EL (cell line): ENCODE data around the gene CHRM1.
"Not testable (repeated sequence)": the region's sequence is repeated elsewhere in the genome, so short reads cannot be mapped to it uniquely, and the experiment has no call there.

Source experiments
- DNase-seq: peaks from one replicate; pipeline ENCODE4 v3.0.0-alpha.2; 2016

Gene CHRM1

DNA sequence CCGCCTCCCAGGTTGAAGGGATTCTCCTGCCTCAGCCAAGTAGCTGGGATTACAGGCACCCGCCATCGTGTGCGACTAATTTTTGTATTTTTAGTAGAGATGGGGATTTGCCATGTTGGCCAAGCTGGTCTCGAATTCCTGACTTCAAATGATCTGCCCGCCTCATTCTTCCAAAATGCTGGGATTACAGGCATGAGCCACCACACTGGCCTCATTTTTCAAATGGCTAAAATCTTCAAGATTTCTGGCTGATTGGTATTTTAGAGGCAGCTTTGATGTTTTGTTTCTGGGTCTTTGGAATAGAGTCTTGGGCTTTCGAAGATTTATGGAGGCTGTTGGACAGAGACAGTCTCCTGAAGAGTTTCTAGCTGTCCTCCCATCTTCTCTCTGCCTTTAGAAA, 46.3 kb downstream of the CHRM1 start:
- DNase-seq, result no peak

DNA sequence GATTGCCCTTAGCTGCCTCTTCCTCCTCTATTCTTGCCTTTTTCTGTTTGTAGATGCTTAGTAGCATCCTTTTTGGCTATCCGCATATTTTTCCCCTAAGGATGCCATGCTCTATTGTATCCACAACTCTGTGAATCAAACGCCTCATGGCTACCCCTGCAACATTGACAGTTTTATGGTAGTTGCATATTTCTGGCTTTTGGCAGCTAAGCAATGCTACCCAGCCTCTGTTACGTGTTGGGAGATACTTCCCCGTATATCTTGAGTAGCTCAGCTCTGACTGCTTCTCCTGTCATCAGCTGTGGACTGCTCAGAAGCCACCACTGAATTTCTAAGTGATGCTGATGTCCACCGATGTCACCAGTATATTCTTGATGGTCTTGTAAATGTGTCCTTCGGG, 55.5 kb downstream of the CHRM1 start:
- no peak for DNase-seq

GRCh38 chr11:62863687-62864335, 57.4 kb downstream of the CHRM1 start:
- no peak for DNase-seq

- not testable (repeated sequence) for DNase-seq
Observed at GRCh38 chr11:62861564-62862192, 59.5 kb downstream of the CHRM1 start.

- DNase-seq, result no peak
Observed at GRCh38 chr11:62860835-62861563, 60.2 kb downstream of the CHRM1 start.

DNA sequence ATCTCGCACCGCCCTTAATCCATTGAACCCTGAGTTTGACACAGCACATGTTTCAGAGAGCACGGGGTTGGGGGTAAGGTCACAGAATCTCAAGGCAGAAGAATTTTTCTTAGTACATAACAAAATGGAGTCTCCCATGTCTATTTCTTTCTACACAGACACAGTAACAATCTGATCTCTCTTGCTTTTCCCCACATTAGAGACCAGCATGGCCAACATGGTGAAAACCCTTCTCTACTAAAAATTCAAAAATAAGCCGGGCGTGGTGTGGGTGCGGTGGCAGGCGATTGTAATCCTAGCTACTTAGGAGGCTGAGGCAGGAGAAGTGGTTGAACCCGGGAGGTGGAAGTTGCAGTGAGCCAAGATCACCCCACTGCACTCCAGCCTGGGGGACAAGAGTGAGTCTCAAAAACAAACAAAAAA, 61.9 kb downstream of the CHRM1 start:
- not testable (repeated sequence) for DNase-seq
